Parathyroid adenoma (tissue), 2 donors: ENCODE results near the gene VAPA.

Experiments
- H2AFZ ChIP-seq: fragments of 300-600 bp; sonication (generic); one replicate; pipeline ENCODE4 v1.7.0; 2017; ENCODE audit warnings: antibody characterized with exemption, mild to moderate bottlenecking
- H3K27ac ChIP-seq: fragments of 300-600 bp; sonication (generic); one replicate; pipeline ENCODE4 v1.7.0; 2017
- H3K27me3 ChIP-seq: fragments of 300-600 bp; sonication (generic); one replicate; pipeline ENCODE4 v1.7.0; 2017; ENCODE audit warnings: low read length; ENCODE audit not compliant: control insufficient read depth, insufficient read depth
- H3K36me3 ChIP-seq: fragments of 300-600 bp; sonication (generic); one replicate; pipeline ENCODE4 v1.7.0; 2017; ENCODE audit warnings: low read length; ENCODE audit not compliant: control insufficient read depth, insufficient read depth
- H3K4me1 ChIP-seq: fragments of 300-600 bp; sonication (generic); one replicate; pipeline ENCODE4 v1.7.0; 2017; ENCODE audit warnings: control low read depth
- H3K4me2 ChIP-seq: fragments of 300-600 bp; sonication (generic); one replicate; pipeline ENCODE4 v1.7.0; 2017; ENCODE audit warnings: low read length
- H3K4me3 ChIP-seq: fragments of 300-600 bp; sonication (generic); one replicate; pipeline ENCODE4 v1.7.0; 2017; ENCODE audit warnings: low read depth, low read length
- H3K79me2 ChIP-seq: fragments of 300-600 bp; sonication (generic); one replicate; pipeline ENCODE4 v1.7.0; 2017; ENCODE audit warnings: control low read depth
- H3K9ac ChIP-seq: fragments of 300-600 bp; sonication (generic); one replicate; pipeline ENCODE4 v1.7.0; 2017; ENCODE audit warnings: mild to moderate bottlenecking
- H3K9me3 ChIP-seq: fragments of 300-600 bp; sonication (generic); one replicate; pipeline ENCODE4 v1.7.0; 2017; ENCODE audit warnings: low read length; ENCODE audit not compliant: control insufficient read depth
- TF ChIP-seq, protein P1 (sequence below): fragments of 300-600 bp; sonication (generic); IDR thresholded peaks from one replicate; pipeline ENCODE4 v1.7.0; 2017; ENCODE audit warnings: antibody characterized with exemption, mild to moderate bottlenecking
- donor health status: primary hyperparathyroidism.

VAPA gene

DNA sequence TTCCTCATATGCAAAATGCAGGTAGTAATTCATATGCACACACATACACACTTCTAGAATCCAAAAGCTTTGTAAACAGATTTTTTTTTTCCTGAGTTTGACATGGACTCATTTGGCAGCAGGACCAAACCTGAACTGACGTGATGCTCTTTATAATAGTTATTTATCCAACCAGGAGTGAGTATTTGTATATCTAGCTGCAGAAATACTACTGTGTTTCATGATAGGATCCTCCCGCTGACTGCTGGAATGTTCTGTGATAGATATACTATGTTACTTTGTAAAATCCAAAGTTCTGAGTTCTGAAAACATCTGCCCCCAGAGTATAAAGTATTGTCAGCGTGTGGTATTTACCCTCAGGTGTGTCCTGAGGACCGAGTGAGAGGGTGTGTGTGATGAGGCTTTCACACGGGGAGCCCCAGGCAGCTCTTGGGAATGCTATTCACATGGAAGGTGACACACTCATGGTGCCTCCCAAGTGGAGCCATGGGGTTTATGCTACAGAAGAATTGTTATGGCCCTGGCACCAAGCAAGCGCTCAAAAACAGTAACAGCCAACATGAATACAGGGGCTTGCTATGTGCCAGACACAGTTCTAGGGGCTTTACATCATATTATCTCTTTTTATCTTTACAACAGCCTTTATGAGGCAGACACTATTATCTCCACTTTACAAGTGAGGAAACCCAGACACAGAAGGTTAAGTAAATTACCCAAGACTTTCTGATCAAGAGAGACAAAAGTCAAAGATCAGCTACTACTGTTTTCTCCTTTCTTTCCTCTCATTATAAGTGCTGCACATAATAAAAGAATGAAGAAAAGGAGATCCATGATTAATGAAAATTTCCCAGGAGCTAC lies 44.7 kb upstream of the VAPA start:
- no peaks in the 10 kb centered on the region for H3K9me3 ChIP-seq
- H3K4me2 ChIP-seq, result no peak overlapping the region
- TF ChIP-seq, protein P1, sequence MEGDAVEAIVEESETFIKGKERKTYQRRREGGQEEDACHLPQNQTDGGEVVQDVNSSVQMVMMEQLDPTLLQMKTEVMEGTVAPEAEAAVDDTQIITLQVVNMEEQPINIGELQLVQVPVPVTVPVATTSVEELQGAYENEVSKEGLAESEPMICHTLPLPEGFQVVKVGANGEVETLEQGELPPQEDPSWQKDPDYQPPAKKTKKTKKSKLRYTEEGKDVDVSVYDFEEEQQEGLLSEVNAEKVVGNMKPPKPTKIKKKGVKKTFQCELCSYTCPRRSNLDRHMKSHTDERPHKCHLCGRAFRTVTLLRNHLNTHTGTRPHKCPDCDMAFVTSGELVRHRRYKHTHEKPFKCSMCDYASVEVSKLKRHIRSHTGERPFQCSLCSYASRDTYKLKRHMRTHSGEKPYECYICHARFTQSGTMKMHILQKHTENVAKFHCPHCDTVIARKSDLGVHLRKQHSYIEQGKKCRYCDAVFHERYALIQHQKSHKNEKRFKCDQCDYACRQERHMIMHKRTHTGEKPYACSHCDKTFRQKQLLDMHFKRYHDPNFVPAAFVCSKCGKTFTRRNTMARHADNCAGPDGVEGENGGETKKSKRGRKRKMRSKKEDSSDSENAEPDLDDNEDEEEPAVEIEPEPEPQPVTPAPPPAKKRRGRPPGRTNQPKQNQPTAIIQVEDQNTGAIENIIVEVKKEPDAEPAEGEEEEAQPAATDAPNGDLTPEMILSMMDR, result no peak
- no peak overlapping the region for H3K9ac ChIP-seq
- H3K36me3 ChIP-seq, result no peaks in the 10 kb centered on the region
- H3K27ac ChIP-seq, result no peak overlapping the region
- H3K4me1 ChIP-seq, result no peaks in the 10 kb centered on the region
- H3K79me2 ChIP-seq, result no peaks in the 10 kb centered on the region
- H2AFZ ChIP-seq, result no peak overlapping the region
- H3K27me3 ChIP-seq, result no peaks in the 10 kb centered on the region
- H3K4me3 ChIP-seq, result no peak overlapping the region

DNA sequence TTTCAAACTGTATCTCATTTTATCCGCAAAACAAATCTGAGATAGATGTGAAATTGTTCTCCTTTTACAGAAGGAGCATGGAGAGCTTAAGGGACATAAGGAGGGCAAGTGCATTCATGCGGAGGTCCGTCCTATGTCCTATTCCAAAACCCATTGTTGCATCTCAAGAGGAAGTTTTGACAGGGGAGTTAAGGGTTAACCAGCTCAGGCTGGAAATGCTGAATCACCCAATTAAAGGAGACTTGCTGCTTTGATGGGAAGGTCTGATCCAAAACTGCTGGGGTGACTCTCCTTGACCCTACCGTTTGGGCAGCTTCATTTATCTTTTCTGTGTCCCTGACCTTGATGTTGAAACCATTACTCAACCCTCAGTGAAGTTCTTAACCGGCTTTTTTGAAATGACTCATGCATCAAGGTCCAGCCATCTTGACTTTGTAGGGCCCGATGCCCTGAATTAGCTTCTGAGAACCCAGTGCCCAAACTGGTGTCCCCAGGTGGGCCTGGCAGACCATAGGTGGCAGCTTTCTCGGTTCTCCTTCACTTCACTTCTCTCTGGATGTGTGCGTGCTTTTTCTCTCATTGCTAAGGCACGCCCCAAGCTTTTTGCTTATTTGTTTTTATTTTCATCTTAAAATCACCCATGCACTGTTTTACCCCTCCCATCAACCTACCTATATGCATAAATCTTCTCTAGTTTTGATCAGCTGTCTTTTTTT lies 43.9 kb upstream of the VAPA start:
- H3K79me2 ChIP-seq, result no peaks in the 10 kb centered on the region
- TF ChIP-seq, protein P1, result no peak
- H3K9me3 ChIP-seq, result no peaks in the 10 kb centered on the region
- H3K27ac ChIP-seq, result no peak overlapping the region
- no peak overlapping the region for H3K4me2 ChIP-seq
- H3K9ac ChIP-seq, result no peak overlapping the region
- no peaks in the 10 kb centered on the region for H3K36me3 ChIP-seq
- no peaks in the 10 kb centered on the region for H3K27me3 ChIP-seq
- H3K4me3 ChIP-seq, result no peak overlapping the region
- H3K4me1 ChIP-seq, result no peaks in the 10 kb centered on the region
- no peak overlapping the region for H2AFZ ChIP-seq

DNA sequence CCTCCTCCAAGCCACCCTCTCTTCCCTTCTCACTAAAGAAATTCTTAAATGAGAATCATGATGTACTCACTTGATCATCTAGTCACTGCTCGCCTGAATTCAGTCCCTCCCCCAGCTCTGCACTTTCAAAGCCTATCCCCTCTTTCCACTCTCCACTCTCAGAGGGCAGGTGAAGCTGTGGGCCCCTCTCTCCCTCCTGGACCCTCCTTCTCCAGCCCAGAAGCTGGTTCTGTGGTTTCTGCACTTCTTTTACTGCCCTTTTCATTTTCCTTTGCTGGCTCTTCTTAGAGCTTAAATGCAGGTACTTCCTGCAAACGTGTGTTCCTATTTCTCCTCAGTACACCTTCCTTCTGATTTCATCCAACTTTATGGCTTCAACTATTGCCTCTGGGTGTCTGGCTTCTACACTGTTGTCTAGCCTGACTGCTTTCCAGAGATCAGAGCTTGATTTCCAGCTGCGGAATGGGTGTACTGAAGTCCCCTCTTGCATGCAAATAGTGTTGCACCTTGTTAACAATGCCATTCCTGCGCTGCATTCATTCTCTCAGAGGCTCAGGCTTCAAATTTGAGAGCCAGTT lies 43.3 kb upstream of the VAPA start:
- no peaks in the 10 kb centered on the region for H3K36me3 ChIP-seq
- H3K27ac ChIP-seq, result no peak overlapping the region
- H3K4me1 ChIP-seq, result no peaks in the 10 kb centered on the region
- no peaks in the 10 kb centered on the region for H3K27me3 ChIP-seq
- no peaks in the 10 kb centered on the region for H3K79me2 ChIP-seq
- no peak overlapping the region for H2AFZ ChIP-seq
- TF ChIP-seq, protein P1, result no peak
- H3K4me2 ChIP-seq, result no peak overlapping the region
- no peak overlapping the region for H3K4me3 ChIP-seq
- H3K9ac ChIP-seq, result no peak overlapping the region
- H3K9me3 ChIP-seq, result no peaks in the 10 kb centered on the region

DNA sequence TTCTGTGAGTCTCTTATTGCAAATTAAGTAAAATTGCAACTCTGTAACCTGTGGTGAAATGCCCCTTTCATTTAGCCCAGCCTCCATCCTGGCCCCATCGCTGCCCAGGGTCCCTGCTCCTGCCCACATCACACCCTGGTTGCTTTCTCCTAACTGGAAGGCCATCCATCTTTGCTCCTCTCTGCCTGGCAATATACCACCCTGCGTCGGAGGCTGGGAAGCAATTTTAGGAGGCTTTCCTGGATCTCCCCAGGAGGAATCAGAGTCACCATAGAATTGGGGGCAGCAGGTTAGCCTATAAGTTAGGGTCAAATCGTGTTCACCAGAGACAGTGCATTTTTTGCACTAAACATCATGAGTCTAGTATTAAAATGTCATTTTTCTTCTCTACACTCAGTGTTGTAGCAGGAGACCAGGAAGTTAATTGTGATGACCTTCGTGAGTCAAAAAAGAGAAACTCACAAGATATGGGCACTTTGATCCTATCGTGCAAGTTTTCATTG lies 42.5 kb upstream of the VAPA start:
- no peaks in the 10 kb centered on the region for H3K27me3 ChIP-seq
- no peaks in the 10 kb centered on the region for H3K79me2 ChIP-seq
- no peak overlapping the region for H2AFZ ChIP-seq
- H3K9ac ChIP-seq, result no peak overlapping the region
- no peaks in the 10 kb centered on the region for H3K36me3 ChIP-seq
- H3K27ac ChIP-seq, result no peak overlapping the region
- H3K4me2 ChIP-seq, result no peak overlapping the region
- no peak overlapping the region for H3K4me3 ChIP-seq
- no peaks in the 10 kb centered on the region for H3K4me1 ChIP-seq
- TF ChIP-seq, protein P1, result no peak
- H3K9me3 ChIP-seq, result no peaks in the 10 kb centered on the region
